T-helper 2 cell (primary cell): ENCODE measurements around the gene GPR50.

Experiments
- DNase-seq, 5 experiments: peaks; one replicate each; pipeline versions ENCODE4 v3.0.0 to v3.0.0-alpha.2; 2012 to 2022

Gene GPR50

GRCh38 chrX:151228935-151229334 lies 52.6 kb downstream of the GPR50 start:
- DNase-seq: no peak
